Measurements from ENCODE around the gene TCHP.
"Not testable (repeated sequence)": the region's sequence is repeated elsewhere in the genome, so short reads cannot be mapped to it uniquely, and the experiment has no call there.

The TCHP gene

GRCh38 chr12:109858764-109859163, 41.3 kb upstream of the TCHP start:
- Histone ChIP-seq H3K4me2 (ENCODE audit: low read length) (no peak overlapping the region), H3K4me3 (ENCODE audit: low read length) (no peak overlapping the region), H3K9me3 (ENCODE audit: insufficient read depth, low read length) (no peaks in the 10 kb centered on the region), H3K27me3 (ENCODE audit: low read depth, low read length) (no peaks in the 10 kb centered on the region), H4K20me1 (ENCODE audit: insufficient read depth, low read length) (no peaks in the 10 kb centered on the region), H2AFZ (ENCODE audit: low read depth, low read length) (no peak overlapping the region), H3K4me1 (ENCODE audit: low read length) (no peaks in the 10 kb centered on the region), H3K9ac (ENCODE audit: low read length) (no peak overlapping the region), H3K27ac (ENCODE audit: low read length) (no peak overlapping the region), H3K79me2 (ENCODE audit: low read length) (no peaks in the 10 kb centered on the region), H3K36me3 (replicated peaks; ENCODE audit: low read depth, low read length) (no peaks in the 10 kb centered on the region)
- no peak for TF ChIP-seq CTCF (IDR thresholded peaks at IDR 0.05; ENCODE audit: low read depth, low read length)
- TF ChIP-seq EZH2phosphoT487 (IDR thresholded peaks at IDR 0.05; ENCODE audit: low read depth) = no peak

- H2AFZ ChIP-seq (ENCODE audit: low read depth, low read length) = no peak overlapping the region
- H3K4me3 ChIP-seq (ENCODE audit: low read length) = no peak overlapping the region
- no peak overlapping the region for H3K9ac ChIP-seq (ENCODE audit: low read length)
Measured at GRCh38 chr12:109860977-109861376, 39.1 kb upstream of the TCHP start.

GRCh38 chr12:109861689-109862314, 38.3 kb upstream of the TCHP start:
- H4K20me1 ChIP-seq (ENCODE audit: insufficient read depth, low read length) = no peaks in the 10 kb centered on the region
- H3K27ac ChIP-seq (ENCODE audit: low read length) = no peak overlapping the region
- TF ChIP-seq CTCF (IDR thresholded peaks at IDR 0.05; ENCODE audit: low read depth, low read length) = no peak
- TF ChIP-seq EZH2phosphoT487 (IDR thresholded peaks at IDR 0.05; ENCODE audit: low read depth) = no peak
- no peak overlapping the region for H3K9ac ChIP-seq (ENCODE audit: low read length)
- no peaks in the 10 kb centered on the region for H3K79me2 ChIP-seq (ENCODE audit: low read length)
- H3K9me3 ChIP-seq (ENCODE audit: insufficient read depth, low read length) = no peaks in the 10 kb centered on the region
- H3K4me2 ChIP-seq (ENCODE audit: low read length) = no peak overlapping the region
- H3K4me3 ChIP-seq (ENCODE audit: low read length) = no peak overlapping the region
- no peak overlapping the region for H2AFZ ChIP-seq (ENCODE audit: low read depth, low read length)
- H3K27me3 ChIP-seq (ENCODE audit: low read depth, low read length) = no peaks in the 10 kb centered on the region
- H3K4me1 ChIP-seq (ENCODE audit: low read length) = no peaks in the 10 kb centered on the region
- H3K36me3 ChIP-seq (replicated peaks; ENCODE audit: low read depth, low read length) = no peaks in the 10 kb centered on the region

More at GRCh38 chr12:109860977-109861376, 39.1 kb upstream of the TCHP start:
- TF ChIP-seq CTCF (IDR thresholded peaks at IDR 0.05; ENCODE audit: low read depth, low read length) = no peak
- TF ChIP-seq EZH2phosphoT487 (IDR thresholded peaks at IDR 0.05; ENCODE audit: low read depth) = no peak
- no peaks in the 10 kb centered on the region for H3K27me3 ChIP-seq (ENCODE audit: low read depth, low read length)
- no peaks in the 10 kb centered on the region for H4K20me1 ChIP-seq (ENCODE audit: insufficient read depth, low read length)
- no peak overlapping the region for H3K27ac ChIP-seq (ENCODE audit: low read length)
- H3K9me3 ChIP-seq (ENCODE audit: insufficient read depth, low read length) = no peaks in the 10 kb centered on the region
- no peak overlapping the region for H3K4me2 ChIP-seq (ENCODE audit: low read length)
- no peaks in the 10 kb centered on the region for H3K79me2 ChIP-seq (ENCODE audit: low read length)
- H3K4me1 ChIP-seq (ENCODE audit: low read length) = no peaks in the 10 kb centered on the region
- no peaks in the 10 kb centered on the region for H3K36me3 ChIP-seq (replicated peaks; ENCODE audit: low read depth, low read length)

- not testable (repeated sequence) for H3K4me2 ChIP-seq (ENCODE audit: low read length); H4K20me1 ChIP-seq (ENCODE audit: insufficient read depth, low read length); H3K79me2 ChIP-seq (ENCODE audit: low read length)
Measured at GRCh38 chr12:109862491-109862890, 37.6 kb upstream of the TCHP start.

More at GRCh38 chr12:109862491-109862890, 37.6 kb upstream of the TCHP start:
- not testable (repeated sequence) for H3K9ac ChIP-seq (ENCODE audit: low read length); H2AFZ ChIP-seq (ENCODE audit: low read depth, low read length); H3K9me3 ChIP-seq (ENCODE audit: insufficient read depth, low read length); H3K27ac ChIP-seq (ENCODE audit: low read length); H3K27me3 ChIP-seq (ENCODE audit: low read depth, low read length); H3K36me3 ChIP-seq (replicated peaks; ENCODE audit: low read depth, low read length); H3K4me3 ChIP-seq (ENCODE audit: low read length); H3K4me1 ChIP-seq (ENCODE audit: low read length)
